ENCODE data around the gene FRG2C. TPM values are rescaled to one million over a fixed set of nuclear protein-coding genes. Genes with fewer than 3 reads are reported as not detected.
"Not testable (repeated sequence)": the region's sequence is repeated elsewhere in the genome, so short reads cannot be mapped to it uniquely, and the experiment has no call there.

The FRG2C gene
- total and polyA plus RNA-seq, 2 of the 13 experiments (the other 11 are each of a cell fraction or from before 2014, with no cell fraction given) = not detected

DNA sequence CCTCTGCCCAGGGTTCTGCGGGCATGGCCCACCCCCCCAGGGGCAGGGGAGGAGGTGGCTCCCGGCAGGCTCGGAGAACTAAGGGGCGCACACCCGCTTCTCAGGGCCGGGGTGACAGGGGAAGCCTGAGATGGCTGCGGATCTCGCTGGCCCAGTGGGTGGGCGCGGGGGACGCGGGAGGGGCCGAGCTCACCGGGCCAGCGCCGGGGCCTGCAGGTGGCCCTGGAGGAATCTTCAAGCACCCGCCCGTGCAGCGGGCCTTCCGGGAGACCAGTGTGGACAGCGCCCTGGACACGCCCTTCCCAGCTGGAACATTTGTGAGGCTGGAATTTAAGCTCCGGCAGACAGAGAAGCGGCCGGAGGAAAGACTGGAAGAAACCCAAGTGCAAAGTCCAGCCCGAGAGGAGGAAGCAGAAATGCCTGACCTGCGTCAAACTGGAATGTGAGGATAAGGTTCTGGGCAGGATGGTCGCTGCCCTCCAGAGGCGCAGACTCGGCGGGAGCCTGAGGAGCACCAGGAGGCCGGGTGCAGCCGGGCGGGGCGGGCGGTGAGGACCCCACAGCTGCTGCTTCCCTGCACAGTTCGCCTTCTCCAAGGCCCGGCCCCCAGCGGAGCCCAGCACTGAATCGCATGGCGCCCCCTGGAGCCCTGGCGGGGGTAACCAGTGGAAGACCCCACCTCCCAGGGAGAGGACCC is 5.6 kb upstream of the FRG2C start (continued):
- TF ChIP-seq PHF8 (CRISPR knock-in tag; IDR thresholded peaks at IDR 0.05) (peak; percentile 78), KLF12 (CRISPR knock-in tag; IDR thresholded peaks at IDR 0.05; ENCODE audit: borderline replicate concordance) (peak; percentile 74; the same call in 1 of the 2 replicates), ATF7-NPFF (CRISPR knock-in tag; IDR thresholded peaks at IDR 0.05; ENCODE audit: low read depth) (0 out of 2 replicates have a peak, but pooled peaks have one; percentile 32), SPEN (CRISPR knock-in tag; IDR thresholded peaks at IDR 0.05; ENCODE audit: low read depth) (peak; percentile 59), ZFP90 (CRISPR knock-in tag; IDR thresholded peaks at IDR 0.05; ENCODE audit: borderline replicate concordance) (0 out of 2 replicates have a peak, but pooled peaks have one; percentile 58), GABPA (CRISPR knock-in tag; IDR thresholded peaks at IDR 0.05; ENCODE audit: low read depth) (peak; percentile 23; the same call in 1 of the 2 replicates), ZNF776 (CRISPR knock-in tag; IDR thresholded peaks at IDR 0.05) (0 out of 2 replicates have a peak, but pooled peaks have one; percentile 31), MTA1 (CRISPR knock-in tag; IDR thresholded peaks at IDR 0.05; ENCODE audit: borderline replicate concordance) (0 out of 2 replicates have a peak, but pooled peaks have one; percentile 45), RFXAP (CRISPR knock-in tag; IDR thresholded peaks at IDR 0.05; ENCODE audit: borderline replicate concordance) (0 out of 2 replicates have a peak, but pooled peaks have one; percentile 24), RBFOX2 (IDR thresholded peaks at IDR 0.05; ENCODE audit: low read depth, low read length) (peak; percentile 52; the same call in 1 of the 2 replicates), MEIS2 (CRISPR knock-in tag; IDR thresholded peaks at IDR 0.05) (0 out of 2 replicates have a peak, but pooled peaks have one; percentile 24), HNF4A (CRISPR knock-in tag; IDR thresholded peaks at IDR 0.05) (peak; percentile 67)
- TF ChIP-seq, protein P1, sequence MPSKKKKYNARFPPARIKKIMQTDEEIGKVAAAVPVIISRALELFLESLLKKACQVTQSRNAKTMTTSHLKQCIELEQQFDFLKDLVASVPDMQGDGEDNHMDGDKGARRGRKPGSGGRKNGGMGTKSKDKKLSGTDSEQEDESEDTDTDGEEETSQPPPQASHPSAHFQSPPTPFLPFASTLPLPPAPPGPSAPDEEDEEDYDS (CRISPR knock-in tag; IDR thresholded peaks at IDR 0.05) = peak; percentile 14; the same call in 1 of the 2 replicates
- TF ChIP-seq, protein P2, sequence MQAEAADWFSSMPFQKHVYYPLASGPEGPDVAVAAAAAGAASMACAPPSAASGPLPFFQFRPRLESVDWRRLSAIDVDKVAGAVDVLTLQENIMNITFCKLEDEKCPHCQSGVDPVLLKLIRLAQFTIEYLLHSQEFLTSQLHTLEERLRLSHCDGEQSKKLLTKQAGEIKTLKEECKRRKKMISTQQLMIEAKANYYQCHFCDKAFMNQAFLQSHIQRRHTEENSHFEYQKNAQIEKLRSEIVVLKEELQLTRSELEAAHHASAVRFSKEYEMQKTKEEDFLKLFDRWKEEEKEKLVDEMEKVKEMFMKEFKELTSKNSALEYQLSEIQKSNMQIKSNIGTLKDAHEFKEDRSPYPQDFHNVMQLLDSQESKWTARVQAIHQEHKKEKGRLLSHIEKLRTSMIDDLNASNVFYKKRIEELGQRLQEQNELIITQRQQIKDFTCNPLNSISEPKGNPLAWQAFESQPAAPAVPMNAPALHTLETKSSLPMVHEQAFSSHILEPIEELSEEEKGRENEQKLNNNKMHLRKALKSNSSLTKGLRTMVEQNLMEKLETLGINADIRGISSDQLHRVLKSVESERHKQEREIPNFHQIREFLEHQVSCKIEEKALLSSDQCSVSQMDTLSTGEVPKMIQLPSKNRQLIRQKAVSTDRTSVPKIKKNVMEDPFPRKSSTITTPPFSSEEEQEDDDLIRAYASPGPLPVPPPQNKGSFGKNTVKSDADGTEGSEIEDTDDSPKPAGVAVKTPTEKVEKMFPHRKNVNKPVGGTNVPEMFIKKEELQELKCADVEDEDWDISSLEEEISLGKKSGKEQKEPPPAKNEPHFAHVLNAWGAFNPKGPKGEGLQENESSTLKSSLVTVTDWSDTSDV (CRISPR knock-in tag; IDR thresholded peaks at IDR 0.05) = 0 out of 2 replicates have a peak, but pooled peaks have one; percentile 54
- TF ChIP-seq, protein P3, sequence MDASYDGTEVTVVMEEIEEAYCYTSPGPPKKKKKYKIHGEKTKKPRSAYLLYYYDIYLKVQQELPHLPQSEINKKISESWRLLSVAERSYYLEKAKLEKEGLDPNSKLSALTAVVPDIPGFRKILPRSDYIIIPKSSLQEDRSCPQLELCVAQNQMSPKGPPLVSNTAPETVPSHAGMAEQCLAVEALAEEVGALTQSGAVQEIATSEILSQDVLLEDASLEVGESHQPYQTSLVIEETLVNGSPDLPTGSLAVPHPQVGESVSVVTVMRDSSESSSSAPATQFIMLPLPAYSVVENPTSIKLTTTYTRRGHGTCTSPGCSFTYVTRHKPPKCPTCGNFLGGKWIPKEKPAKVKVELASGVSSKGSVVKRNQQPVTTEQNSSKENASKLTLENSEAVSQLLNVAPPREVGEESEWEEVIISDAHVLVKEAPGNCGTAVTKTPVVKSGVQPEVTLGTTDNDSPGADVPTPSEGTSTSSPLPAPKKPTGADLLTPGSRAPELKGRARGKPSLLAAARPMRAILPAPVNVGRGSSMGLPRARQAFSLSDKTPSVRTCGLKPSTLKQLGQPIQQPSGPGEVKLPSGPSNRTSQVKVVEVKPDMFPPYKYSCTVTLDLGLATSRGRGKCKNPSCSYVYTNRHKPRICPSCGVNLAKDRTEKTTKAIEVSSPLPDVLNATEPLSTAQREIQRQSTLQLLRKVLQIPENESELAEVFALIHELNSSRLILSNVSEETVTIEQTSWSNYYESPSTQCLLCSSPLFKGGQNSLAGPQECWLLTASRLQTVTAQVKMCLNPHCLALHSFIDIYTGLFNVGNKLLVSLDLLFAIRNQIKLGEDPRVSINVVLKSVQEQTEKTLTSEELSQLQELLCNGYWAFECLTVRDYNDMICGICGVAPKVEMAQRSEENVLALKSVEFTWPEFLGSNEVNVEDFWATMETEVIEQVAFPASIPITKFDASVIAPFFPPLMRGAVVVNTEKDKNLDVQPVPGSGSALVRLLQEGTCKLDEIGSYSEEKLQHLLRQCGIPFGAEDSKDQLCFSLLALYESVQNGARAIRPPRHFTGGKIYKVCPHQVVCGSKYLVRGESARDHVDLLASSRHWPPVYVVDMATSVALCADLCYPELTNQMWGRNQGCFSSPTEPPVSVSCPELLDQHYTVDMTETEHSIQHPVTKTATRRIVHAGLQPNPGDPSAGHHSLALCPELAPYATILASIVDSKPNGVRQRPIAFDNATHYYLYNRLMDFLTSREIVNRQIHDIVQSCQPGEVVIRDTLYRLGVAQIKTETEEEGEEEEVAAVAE (CRISPR knock-in tag; IDR thresholded peaks at IDR 0.05; ENCODE audit: borderline replicate concordance) = 0 out of 2 replicates have a peak, but pooled peaks have one; percentile 40
- TF ChIP-seq GABPA (IDR thresholded peaks at IDR 0.05; ENCODE audit: low read depth, low read length) = not testable (repeated sequence)
- TF ChIP-seq, protein P4, sequence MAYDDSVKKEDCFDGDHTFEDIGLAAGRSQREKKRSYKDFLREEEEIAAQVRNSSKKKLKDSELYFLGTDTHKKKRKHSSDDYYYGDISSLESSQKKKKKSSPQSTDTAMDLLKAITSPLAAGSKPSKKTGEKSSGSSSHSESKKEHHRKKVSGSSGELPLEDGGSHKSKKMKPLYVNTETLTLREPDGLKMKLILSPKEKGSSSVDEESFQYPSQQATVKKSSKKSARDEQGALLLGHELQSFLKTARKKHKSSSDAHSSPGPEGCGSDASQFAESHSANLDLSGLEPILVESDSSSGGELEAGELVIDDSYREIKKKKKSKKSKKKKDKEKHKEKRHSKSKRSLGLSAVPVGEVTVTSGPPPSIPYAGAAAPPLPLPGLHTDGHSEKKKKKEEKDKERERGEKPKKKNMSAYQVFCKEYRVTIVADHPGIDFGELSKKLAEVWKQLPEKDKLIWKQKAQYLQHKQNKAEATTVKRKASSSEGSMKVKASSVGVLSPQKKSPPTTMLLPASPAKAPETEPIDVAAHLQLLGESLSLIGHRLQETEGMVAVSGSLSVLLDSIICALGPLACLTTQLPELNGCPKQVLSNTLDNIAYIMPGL (CRISPR knock-in tag; IDR thresholded peaks at IDR 0.05; ENCODE audit: borderline replicate concordance in 1 of 2, low read depth in 1 of 2) = peak; percentile 87 to 95
- TF ChIP-seq, protein P5, sequence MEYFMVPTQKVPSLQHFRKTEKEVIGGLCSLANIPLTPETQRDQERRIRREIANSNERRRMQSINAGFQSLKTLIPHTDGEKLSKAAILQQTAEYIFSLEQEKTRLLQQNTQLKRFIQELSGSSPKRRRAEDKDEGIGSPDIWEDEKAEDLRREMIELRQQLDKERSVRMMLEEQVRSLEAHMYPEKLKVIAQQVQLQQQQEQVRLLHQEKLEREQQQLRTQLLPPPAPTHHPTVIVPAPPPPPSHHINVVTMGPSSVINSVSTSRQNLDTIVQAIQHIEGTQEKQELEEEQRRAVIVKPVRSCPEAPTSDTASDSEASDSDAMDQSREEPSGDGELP (IDR thresholded peaks at IDR 0.05; ENCODE audit: borderline replicate concordance, low read depth) = peak; percentile 26; the same call in 1 of the 2 replicates

Data from HepG2 (cell line).